HCT116 (cell line): ENCODE data around the gene LRRK2. TPM values are rescaled to one million over a fixed set of nuclear protein-coding genes. Genes with fewer than 3 reads are reported as not detected.

Experiments used
- ATAC-seq: fragments of 200-7000 bp; cut with Tn5 transposase; 2 replicates; pipeline ENCODE4 v1.9.1; 2020; ENCODE audit warnings: mild to moderate bottlenecking, moderate library complexity
- BruUV-seq: library from RNA; stranded (reverse); fragments of 400-500 nt; replicated peaks from 2 replicates; lab custom pipeline; 2021; lab: Mats Ljungman, UMichigan
- CTCF ChIA-PET: fragments of 300-600 bp; sonication (Branson Sonifier 250); formaldehyde crosslinking; loops from one replicate; lab custom pipeline; 2021; ENCODE audit warnings: antibody characterized with exemption; lab: Charles Lee
- POLR2A ChIA-PET: fragments of 300-600, 350-600 bp; sonication (Branson Sonifier 250); formaldehyde crosslinking; loops from one replicate; lab custom pipeline; 2021; ENCODE audit warnings: antibody characterized with exemption; lab: Charles Lee
- RAD21 ChIA-PET, 2 experiments: fragments of 300-600 bp; sonication (Branson Sonifier 250); formaldehyde crosslinking; loops; one replicate each; lab custom pipeline; 2023; ENCODE audit warnings: low total read pairs in 2 of 2; ENCODE audit not compliant: uncharacterized antibody in 2 of 2, unreplicated experiment in 2 of 2, low non-redundant PET in 1 of 2; lab: Charles Lee
- DNase-seq: peaks from one replicate; pipeline ENCODE4 v3.0.0-alpha.2; 2010; ENCODE audit warnings: low read depth, low spot score
- H2AFZ ChIP-seq: fragments of 200-600 bp; shearing (Covaris generic), sonication (generic); 2 replicates; pipeline ENCODE4 v1.6.1; 2017; ENCODE audit warnings: low read depth, mixed run types, mixed read lengths, antibody characterized with exemption, low read length; ENCODE audit not compliant: poor library complexity, severe bottlenecking
- H3K27ac ChIP-seq: 2 replicates; pipeline ENCODE4 v1.5.1; 2012; ENCODE audit warnings: low read depth, low read length
- H3K27me3 ChIP-seq: fragments of 200-600 bp; sonication (generic); 2 replicates; pipeline ENCODE4 v1.6.1; 2016; ENCODE audit warnings: mixed run types, low read length, mixed read lengths; ENCODE audit not compliant: insufficient read depth
- H3K36me3 ChIP-seq, 2 experiments: fragments of 200-500 bp in 1 of 2; fragments of 200-600 bp in 1 of 2; sonication (Bioruptor generic) in 1 of 2; sonication (generic) in 1 of 2; 2 replicates each; pipeline versions ENCODE4 v1.5.1 to v1.6.1; 2014 to 2016; ENCODE audit warnings: low read length in 2 of 2, inconsistent platforms in 1 of 2, mixed read lengths in 1 of 2, mixed run types in 1 of 2; ENCODE audit not compliant: insufficient read depth in 2 of 2, control insufficient read depth in 1 of 2
- H3K4me1 ChIP-seq, 2 experiments: fragments of 200-600 bp in 1 of 2; sonication (generic) in 1 of 2; 2 replicates each; pipeline versions ENCODE4 v1.5.1 to v1.6.1; 2012 to 2017; ENCODE audit warnings: low read length in 2 of 2, inconsistent platforms in 1 of 2, mild to moderate bottlenecking in 1 of 2, mixed read lengths in 1 of 2, mixed run types in 1 of 2, moderate library complexity in 1 of 2; ENCODE audit not compliant: insufficient read depth in 2 of 2, control insufficient read depth in 1 of 2
- H3K4me2 ChIP-seq: fragments of 200-600 bp; sonication (generic); 2 replicates; pipeline ENCODE4 v1.6.1; 2017; ENCODE audit warnings: mixed run types, low read length, mixed read lengths
- H3K4me3 ChIP-seq, 2 experiments: fragments of 200-600 bp in 1 of 2; sonication (generic) in 1 of 2; replicated peaks in 1 of 2; 2 replicates each; pipeline ENCODE4 v1.5.1; 2011 to 2016; ENCODE audit warnings: low read length in 2 of 2, control low read depth in 1 of 2, low read depth in 1 of 2, mild to moderate bottlenecking in 1 of 2, mixed read lengths in 1 of 2, mixed run types in 1 of 2
- H3K79me2 ChIP-seq: fragments of 200-600 bp; sonication (generic); 2 replicates; pipeline ENCODE4 v1.6.1; 2017; ENCODE audit warnings: mild to moderate bottlenecking, mixed run types, low read length, moderate library complexity, mixed read lengths; ENCODE audit not compliant: insufficient read depth
- H3K9ac ChIP-seq: fragments of 200-600 bp; sonication (generic); 2 replicates; pipeline ENCODE4 v1.6.1; 2016; ENCODE audit warnings: low read length, mixed read lengths
- H3K9me2 ChIP-seq: fragments of 200-600 bp; sonication (generic), shearing (Covaris generic); 2 replicates; pipeline ENCODE4 v1.6.1; 2017; ENCODE audit warnings: mixed run types, mild to moderate bottlenecking, moderate library complexity; ENCODE audit not compliant: insufficient read depth
- H3K9me3 ChIP-seq, 2 experiments: fragments of 200-500 bp in 1 of 2; fragments of 200-600 bp in 1 of 2; sonication (Bioruptor generic) in 1 of 2; sonication (generic) in 1 of 2; 2 replicates each; pipeline ENCODE4 v1.6.1; 2014 to 2017; ENCODE audit warnings: low read length in 2 of 2, mixed read lengths in 2 of 2, inconsistent platforms in 1 of 2, low read depth in 1 of 2, mild to moderate bottlenecking in 1 of 2, mixed run types in 1 of 2, moderate library complexity in 1 of 2; ENCODE audit not compliant: control insufficient read depth in 1 of 2, insufficient read depth in 1 of 2
- H4K20me1 ChIP-seq: fragments of 200-600 bp; sonication (generic), shearing (Covaris generic); 2 replicates; pipeline ENCODE4 v1.6.1; 2017; ENCODE audit warnings: mixed run types, mild to moderate bottlenecking, moderate library complexity; ENCODE audit not compliant: insufficient read depth
- CBX3 ChIP-seq: IDR thresholded peaks from 2 replicates; pipeline ENCODE4 v1.6.1; 2012; ENCODE audit warnings: low read depth
- CEBPB ChIP-seq: IDR thresholded peaks from 2 replicates; pipeline ENCODE4 v1.6.1; 2012; ENCODE audit warnings: low read depth
- ELF1 ChIP-seq: IDR thresholded peaks from 2 replicates; pipeline ENCODE4 v1.6.1; 2012; ENCODE audit warnings: low read depth, borderline replicate concordance
- EZH2 ChIP-seq: fragments of 200-600 bp; sonication (generic); IDR thresholded peaks from 2 replicates; pipeline ENCODE4 v1.6.1; 2017; ENCODE audit warnings: antibody characterized with exemption, mixed run types
- SP1 ChIP-seq: IDR thresholded peaks from 2 replicates; pipeline ENCODE4 v1.6.1; 2012; ENCODE audit warnings: low read depth
- intact Hi-C: fragments of 100-400 bp; cut with micrococcal nuclease; formaldehyde crosslinking; loops from 2 replicates; pipeline ENCODE4 v1.10.0; 2022
- total RNA-seq: library from RNA; stranded (reverse); gene quantifications from one replicate; pipeline ENCODE4 v1.2.1, GENCODE V29; 2021; ENCODE audit not compliant: unreplicated experiment

The LRRK2 gene
- total RNA-seq, 1 experiment from 2014 or later, result 0.20 TPM

DNA sequence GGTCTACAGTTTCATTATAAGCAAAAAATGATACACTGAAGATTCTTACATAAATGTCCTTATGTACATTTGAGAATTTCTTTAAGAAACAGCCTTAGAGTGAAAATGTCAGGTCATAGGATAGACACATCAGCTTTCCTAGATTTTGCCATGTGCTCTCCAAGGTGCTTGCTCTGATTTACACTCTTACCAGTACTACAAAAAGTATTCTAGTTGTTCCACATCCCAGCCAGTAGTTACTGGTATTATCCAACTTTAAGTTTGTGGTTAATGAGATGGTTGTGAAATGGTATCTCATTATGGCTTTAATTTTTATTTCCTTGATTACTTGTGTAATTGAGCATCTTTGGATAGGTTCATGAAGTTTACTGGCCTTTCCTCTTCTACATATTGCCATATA is 5.0 kb upstream of the LRRK2 start:
- intact Hi-C loops, result no loop called here
- Histone ChIP-seq H3K4me3 (no peak overlapping the region), H3K9me2 (no peaks in the 10 kb centered on the region), H2AFZ (no peak overlapping the region), H3K9me3 (no peaks in the 10 kb centered on the region), H3K27me3 (no peaks in the 10 kb centered on the region), H3K4me2 (no peak overlapping the region), H3K79me2 (no peaks in the 10 kb centered on the region), H3K4me1 (no peaks in the 10 kb centered on the region), H3K9ac (no peak overlapping the region), H4K20me1 (no peaks in the 10 kb centered on the region), H3K27ac (no peak overlapping the region), H3K36me3 (no peaks in the 10 kb centered on the region)
- ATAC-seq, result no peak
- ChIA-PET CTCF (no interaction called here), RAD21 (no interaction called here)
- BruUV-seq, result no TSS peak
- DNase-seq, result no peak
- no peak for TF ChIP-seq SP1
- TF ChIP-seq, all 23 proteins: peak for 0
- POLR2A ChIA-PET, result interaction anchor here (1.0 kb wide), 1 partner anchor 10 kb away, joined by 3 read pairs; no protein-coding TSS in a partner anchor

DNA sequence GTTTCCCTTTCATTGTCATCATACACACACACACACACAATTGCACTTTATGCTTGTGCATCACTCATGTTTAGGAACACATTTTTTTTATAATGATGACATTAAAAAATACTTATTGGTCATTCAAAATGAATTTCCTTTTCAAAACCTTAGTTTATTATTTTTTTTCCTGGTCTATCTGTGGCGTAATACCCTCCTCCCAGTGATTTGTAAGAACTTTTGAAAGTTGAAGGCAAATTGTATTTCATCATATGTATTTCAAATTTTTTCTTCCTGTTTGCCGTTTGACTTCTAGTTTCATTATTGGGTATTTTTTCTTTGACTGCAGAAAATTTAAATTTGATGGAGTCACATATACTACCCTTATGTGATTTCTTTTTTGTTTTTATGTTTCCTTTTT is 2.5 kb upstream of the LRRK2 start:
- no TSS peak for BruUV-seq
- H3K4me3 ChIP-seq, result no peak overlapping the region
- intact Hi-C loops, result no loop called here
- ChIA-PET POLR2A (no interaction called here), CTCF (no interaction called here), RAD21 (no interaction called here)
- no peaks in the 10 kb centered on the region for H3K4me1 ChIP-seq
- H3K27me3 ChIP-seq, result no peaks in the 10 kb centered on the region
- TF ChIP-seq EZH2 (no peak), CBX3 (no peak), ELF1 (no peak), CEBPB (no peak)
- no peak overlapping the region for H3K9ac ChIP-seq
- ATAC-seq, result no peak
- H3K36me3 ChIP-seq, result no peaks in the 10 kb centered on the region
- H3K9me3 ChIP-seq, result no peaks in the 10 kb centered on the region
- DNase-seq, result no peak
- no peak overlapping the region for H2AFZ ChIP-seq
- H4K20me1 ChIP-seq, result no peaks in the 10 kb centered on the region
- no peak overlapping the region for H3K4me2 ChIP-seq
- H3K9me2 ChIP-seq, result no peaks in the 10 kb centered on the region
- no peak overlapping the region for H3K27ac ChIP-seq
- no peaks in the 10 kb centered on the region for H3K79me2 ChIP-seq
